KMS-11 (cell line): Measurements from ENCODE around the gene TNFRSF6B.

Source experiments
- H2AFZ ChIP-seq: fragments of 200-600 bp; sonication (generic); 2 replicates; pipeline ENCODE4 v1.6.1; 2016; ENCODE audit warnings: antibody characterized with exemption, mixed run types, low read depth
- H3K27ac ChIP-seq: fragments of 200-600 bp; sonication (generic); 2 replicates; pipeline ENCODE4 v1.6.1; 2016; ENCODE audit warnings: mild to moderate bottlenecking, mixed run types
- H3K27me3 ChIP-seq: fragments of 200-600 bp; sonication (generic); 2 replicates; pipeline ENCODE4 v1.6.1; 2017; ENCODE audit warnings: mild to moderate bottlenecking, low read depth, mixed run types, moderate library complexity; ENCODE audit not compliant: insufficient read depth
- H3K36me3 ChIP-seq: fragments of 200-600 bp; sonication (generic); 2 replicates; pipeline ENCODE4 v1.6.1; 2017; ENCODE audit warnings: mild to moderate bottlenecking, mixed run types; ENCODE audit not compliant: insufficient read depth
- H3K4me1 ChIP-seq: fragments of 200-600 bp; sonication (generic); 2 replicates; pipeline ENCODE4 v1.6.1; 2016; ENCODE audit warnings: mild to moderate bottlenecking, low read depth, mixed run types; ENCODE audit not compliant: poor library complexity, severe bottlenecking
- H3K4me2 ChIP-seq: fragments of 200-600 bp; sonication (generic); 2 replicates; pipeline ENCODE4 v1.7.0; 2016; ENCODE audit warnings: mild to moderate bottlenecking, mixed run types
- H3K4me3 ChIP-seq: fragments of 200-600 bp; sonication (generic); IDR thresholded peaks from 2 replicates; pipeline ENCODE4 v1.6.1; 2017; ENCODE audit warnings: low read depth, low read length, mixed read lengths; ENCODE audit not compliant: insufficient read depth
- H3K79me2 ChIP-seq: fragments of 200-600 bp; sonication (generic); 2 replicates; pipeline ENCODE4 v1.6.1; 2016; ENCODE audit warnings: low read depth, mixed run types; ENCODE audit not compliant: insufficient read depth
- H3K9ac ChIP-seq: fragments of 200-600 bp; sonication (generic); 2 replicates; pipeline ENCODE4 v1.6.1; 2016; ENCODE audit warnings: mild to moderate bottlenecking, mixed run types
- H4K20me1 ChIP-seq: fragments of 200-600 bp; sonication (generic); 2 replicates; pipeline ENCODE4 v1.6.1; 2016; ENCODE audit warnings: mild to moderate bottlenecking, mixed run types; ENCODE audit not compliant: insufficient read depth
- CTCF ChIP-seq: fragments of 200-600 bp; sonication (generic); conservative IDR thresholded peaks from 2 replicates; pipeline ENCODE4 v1.6.1; 2017; ENCODE audit warnings: low read depth, mild to moderate bottlenecking, antibody characterized with exemption, low read length, moderate library complexity, mixed read lengths

TNFRSF6B gene

GRCh38 chr20:63656451-63656850, 40.0 kb upstream of the TNFRSF6B start:
- Histone ChIP-seq H3K4me2 (no peak overlapping the region), H3K27ac (no peak overlapping the region), H3K4me1 (no peaks in the 10 kb centered on the region), H3K36me3 (no peaks in the 10 kb centered on the region), H3K9ac (no peak overlapping the region), H2AFZ (no peak overlapping the region), H3K4me3 (no peak overlapping the region), H4K20me1 (no peaks in the 10 kb centered on the region), H3K27me3 (peaks cover 41% of the 10 kb centered on the region), H3K79me2 (no peaks in the 10 kb centered on the region; the same call in 1 of the 2 replicates)
- no peak for TF ChIP-seq CTCF

- no peaks in the 10 kb centered on the region; the same call in 1 of the 2 replicates for H3K79me2 ChIP-seq
- H3K4me1 ChIP-seq: no peaks in the 10 kb centered on the region
- TF ChIP-seq CTCF: no peak
- peak overlapping the region; percentile 85 for H2AFZ ChIP-seq
- no peaks in the 10 kb centered on the region for H3K36me3 ChIP-seq
- no peak overlapping the region for H3K4me3 ChIP-seq
- H3K9ac ChIP-seq: no peak overlapping the region
- no peaks in the 10 kb centered on the region for H4K20me1 ChIP-seq
- peaks cover 31% of the 10 kb centered on the region for H3K27me3 ChIP-seq
- H3K27ac ChIP-seq: no peak overlapping the region
- peak overlapping the region; percentile 60; the same call in 1 of the 2 replicates for H3K4me2 ChIP-seq
These were observed 39.1 kb upstream of the TNFRSF6B start for GRCh38 chr20:63657260-63657936.

- H3K4me2 ChIP-seq: peak within 1 kb of the TSS; percentile 91
- no peak within 1 kb of the TSS for H3K4me3 ChIP-seq
- peaks cover 26% of the 10 kb centered on the region for H3K27me3 ChIP-seq
- H3K79me2 ChIP-seq: no peaks in the 10 kb centered on the region; the same call in 1 of the 2 replicates
- H3K36me3 ChIP-seq: no peaks in the 10 kb centered on the region
- H2AFZ ChIP-seq: peak within 1 kb of the TSS; percentile 85
- no peaks in the 10 kb centered on the region for H3K4me1 ChIP-seq
- peak within 1 kb of the TSS; percentile 39; the same call in 1 of the 2 replicates for H3K27ac ChIP-seq
- TF ChIP-seq CTCF: no peak
- H3K9ac ChIP-seq: peak within 1 kb of the TSS; percentile 67; the same call in 1 of the 2 replicates
- no peaks in the 10 kb centered on the region for H4K20me1 ChIP-seq
These were observed 38.3 kb upstream of the TNFRSF6B start, which contains the start of gene RTEL1 for GRCh38 chr20:63657937-63658748. Gene RTEL1, plus strand, starts transcription at chr20:63658312. Its CDS starts 1,091 bp downstream, at chr20:63659403.

- Histone ChIP-seq H3K27me3 (peaks cover 22% of the 10 kb centered on the region), H3K79me2 (no peaks in the 10 kb centered on the region; the same call in 1 of the 2 replicates), H3K4me3 (no peak overlapping the region), H3K36me3 (no peaks in the 10 kb centered on the region), H3K27ac (no peak overlapping the region), H3K9ac (peak overlapping the region; percentile 67; the same call in 1 of the 2 replicates), H4K20me1 (no peaks in the 10 kb centered on the region), H3K4me2 (peak overlapping the region; percentile 91), H2AFZ (peak overlapping the region; percentile 85), H3K4me1 (no peaks in the 10 kb centered on the region)
- no peak for TF ChIP-seq CTCF
These were observed 37.7 kb upstream of the TNFRSF6B start for GRCh38 chr20:63658749-63659187.
